ENCODE results near the gene TESPA1.

- TF ChIP-seq REST (IDR thresholded peaks at IDR 0.05; ENCODE audit: insufficient read depth in 1 of 2, low read depth in 2 of 2, low read length in 2 of 2) (no peak), POLR2AphosphoS5 (IDR thresholded peaks at IDR 0.05; ENCODE audit: low read depth, low read length) (no peak), TAF1 (IDR thresholded peaks at IDR 0.05; ENCODE audit: borderline replicate concordance, insufficient read depth, low read length) (no peak), SIN3A (IDR thresholded peaks at IDR 0.05; ENCODE audit: borderline replicate concordance, insufficient read depth, low read length) (no peak)
These were observed 28.2 kb downstream of the TESPA1 start for GRCh38 chr12:54956322-54956721.

Data from PFSK-1 (cell line).